HG03025 (cell line): ENCODE measurements around the gene CLCN1.
A peak's percentile ranks its signal among the peaks of the same experiment; 100 is the strongest.
"Not testable (repeated sequence)": the region's sequence is repeated elsewhere in the genome, so short reads cannot be mapped to it uniquely, and the experiment has no call there.

Experiments
- ATAC-seq: cut with Tn5 transposase; IDR thresholded peaks from one replicate; pipeline ENCODE4 v1.9.1; 2021; ENCODE audit warnings: mild to moderate bottlenecking, moderate library complexity; ENCODE audit not compliant: unreplicated experiment, low FRiP score

Gene CLCN1

DNA sequence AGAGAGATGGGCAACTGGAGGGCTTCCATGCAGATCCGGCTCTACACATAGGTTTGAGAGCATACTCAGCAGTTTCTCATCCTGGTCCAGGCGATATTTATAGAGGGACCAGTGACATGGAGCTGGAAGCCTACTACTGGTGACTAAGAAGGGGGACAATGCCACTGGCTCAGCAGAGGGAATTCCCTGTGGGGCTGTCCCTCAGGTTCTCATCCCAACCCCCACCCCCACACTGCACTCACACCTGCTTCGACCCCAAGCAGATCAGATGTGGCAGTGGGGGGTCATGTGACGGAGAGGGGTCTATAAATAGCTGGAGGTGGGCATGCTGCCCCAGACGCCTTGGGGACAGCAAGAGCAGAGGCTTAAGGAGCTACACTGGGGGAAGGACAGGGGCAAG is at the start of gene CLCN1:
TSS of gene CLCN1 (plus strand) at position 336 of the 400 bp plus-strand sequence. CDS start 102 bp downstream, outside the sequence.
- no peak for ATAC-seq

DNA sequence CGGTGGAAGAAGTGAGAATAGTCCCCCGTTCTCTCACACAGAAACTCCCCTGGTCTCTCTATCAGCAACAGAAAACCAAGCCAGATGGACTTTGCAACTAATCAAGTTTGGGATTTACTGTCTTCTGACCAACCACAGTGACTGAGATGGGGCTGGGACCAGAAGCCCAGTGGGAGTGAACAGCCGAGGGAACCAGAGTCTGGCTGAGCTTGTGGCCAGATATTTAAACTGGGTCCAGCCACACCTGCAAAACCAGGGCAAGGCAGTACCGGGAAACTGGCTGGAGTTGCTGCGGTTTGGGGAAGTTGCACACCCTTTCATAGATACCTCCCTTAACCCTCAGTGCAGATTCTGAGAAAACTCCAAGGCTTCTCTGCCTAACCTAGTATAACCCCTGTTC is 46.7 kb upstream of the CLCN1 start:
- no peak for ATAC-seq

DNA sequence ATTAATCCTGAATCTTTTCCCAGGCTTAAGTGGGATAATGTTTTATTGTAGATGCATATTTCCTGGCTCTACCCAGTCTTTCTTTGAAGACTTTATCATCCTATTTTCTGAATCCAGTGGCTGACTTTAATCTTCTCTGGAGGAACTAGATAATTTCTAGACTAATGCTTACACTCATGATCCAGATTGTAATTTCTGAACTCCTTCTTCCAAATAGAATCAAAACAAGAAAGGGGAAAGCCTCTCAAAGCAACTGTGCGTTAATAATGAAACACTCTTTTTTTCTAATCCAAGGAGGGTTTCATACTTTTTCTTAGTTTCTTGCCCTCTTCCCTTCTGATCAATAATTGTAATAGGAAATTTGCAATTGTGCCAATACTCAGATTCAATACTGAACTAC is 44.7 kb upstream of the CLCN1 start:
- no peak for ATAC-seq

DNA sequence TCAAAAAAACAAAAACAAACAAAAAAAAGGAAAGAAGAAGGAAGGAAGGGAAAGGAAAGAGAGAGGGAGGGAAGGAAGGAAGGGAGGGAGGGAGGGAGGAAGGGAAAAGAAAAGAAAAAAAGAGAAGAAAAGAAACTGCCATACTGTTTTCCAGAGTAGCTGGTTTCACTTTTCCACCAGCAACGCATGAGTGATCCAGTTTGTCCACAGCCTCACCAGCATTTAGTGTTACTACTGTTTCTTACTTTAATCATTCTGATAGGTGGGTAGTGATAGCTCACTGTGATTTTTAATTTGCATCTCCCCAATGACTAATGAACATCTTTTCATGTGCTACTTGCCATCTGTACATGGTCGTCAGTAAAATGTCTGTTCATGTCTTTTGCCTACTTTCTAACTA is 43.0 kb upstream of the CLCN1 start:
- ATAC-seq: no peak

DNA sequence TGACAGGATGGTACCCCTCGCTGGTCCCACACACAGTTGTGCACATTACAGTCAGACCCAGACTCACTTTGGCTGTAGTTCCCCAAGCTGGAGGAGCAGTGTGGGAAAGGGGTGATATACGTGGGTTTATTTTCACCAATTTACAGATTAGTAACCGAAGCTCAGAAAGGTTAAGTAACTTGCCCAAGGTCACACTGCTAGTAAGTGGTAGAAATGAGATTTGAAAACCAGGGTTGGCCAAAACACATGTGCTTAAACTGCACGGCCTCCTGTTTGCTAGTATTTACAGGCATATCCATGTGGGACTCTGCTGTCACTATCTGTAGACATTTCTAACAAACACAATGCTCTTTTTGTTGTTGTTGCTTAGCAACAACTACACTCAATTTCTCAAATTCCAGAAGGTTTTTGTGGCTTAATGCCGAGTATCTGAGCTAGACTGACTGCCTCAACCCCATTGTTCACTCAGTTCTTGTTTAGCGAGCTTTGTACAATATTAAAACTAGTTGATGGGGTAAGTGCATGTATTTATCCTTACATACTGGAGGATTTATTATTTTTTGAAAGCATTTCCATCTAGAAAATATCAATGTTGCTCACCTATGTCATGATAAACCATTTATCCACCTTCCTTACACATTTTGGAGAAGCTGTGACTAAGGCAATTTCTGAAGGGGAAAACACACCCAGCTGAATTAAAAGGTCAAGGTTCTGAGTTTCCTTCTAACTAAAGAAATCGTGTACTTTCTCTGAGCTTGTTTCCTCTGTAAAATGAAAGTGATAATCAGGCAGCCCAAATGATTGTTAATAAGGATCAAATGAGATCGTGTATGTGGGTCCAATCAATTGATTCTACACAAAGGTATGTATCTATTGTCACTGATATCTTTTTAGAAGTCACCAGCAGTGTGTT is 36.5 kb upstream of the CLCN1 start:
- ATAC-seq: no peak

DNA sequence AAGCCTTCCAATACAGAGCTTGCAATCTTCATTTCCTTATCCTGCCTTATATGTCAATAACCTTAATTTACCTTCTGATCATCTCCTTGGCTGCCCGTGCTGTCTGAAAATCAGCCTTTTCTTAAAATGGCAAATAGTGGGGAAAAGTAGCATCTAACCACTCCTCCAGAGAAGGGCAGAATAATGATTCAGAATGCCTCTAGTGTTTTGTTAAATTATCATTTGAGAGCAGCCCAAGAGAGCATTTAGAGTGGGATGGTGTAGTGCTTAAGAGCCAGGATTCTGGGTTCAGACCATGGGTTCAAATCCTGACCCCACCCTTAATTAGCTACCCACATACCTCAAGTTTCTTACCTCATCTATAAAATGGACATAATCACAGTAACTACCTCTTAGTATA is 35.8 kb upstream of the CLCN1 start:
- no peak for ATAC-seq

DNA sequence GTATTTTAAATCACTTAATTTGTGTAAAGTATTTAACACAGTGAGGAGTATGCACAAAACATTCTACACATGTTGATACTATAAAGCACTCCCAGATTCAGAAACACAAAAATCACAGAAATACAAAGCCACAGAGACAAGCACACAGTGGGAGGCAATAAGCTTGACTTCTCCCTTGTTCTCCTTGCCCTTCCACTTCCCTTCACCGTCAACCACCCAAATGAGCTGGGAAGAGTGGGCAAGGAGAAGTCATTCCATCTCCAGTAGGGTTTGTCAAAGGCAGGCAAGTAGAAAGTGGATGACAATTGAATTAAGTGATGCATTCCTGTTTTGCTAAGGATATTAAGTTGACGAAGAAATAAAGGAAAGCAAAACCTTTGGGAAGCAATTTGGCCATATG is 35.3 kb upstream of the CLCN1 start:
- no peak for ATAC-seq

DNA sequence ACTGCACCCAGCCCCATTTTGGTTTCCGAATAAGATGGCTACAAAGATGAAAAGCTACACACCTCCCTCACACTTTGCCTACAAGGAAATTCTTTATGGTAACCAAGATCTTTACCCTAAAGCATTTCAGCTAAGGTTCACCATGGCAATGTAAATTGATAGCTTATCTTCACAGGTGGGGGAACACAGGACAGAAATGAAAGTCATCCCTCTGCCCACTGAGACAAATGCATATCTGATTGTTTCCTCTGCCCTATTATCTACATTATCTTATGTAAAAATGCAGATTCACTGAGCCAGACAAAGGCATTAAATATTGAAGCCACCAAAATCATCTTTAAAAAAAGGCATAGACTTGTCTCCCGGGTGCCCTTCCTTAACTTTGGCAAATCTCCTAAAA is 34.4 kb upstream of the CLCN1 start:
- no peak for ATAC-seq

DNA sequence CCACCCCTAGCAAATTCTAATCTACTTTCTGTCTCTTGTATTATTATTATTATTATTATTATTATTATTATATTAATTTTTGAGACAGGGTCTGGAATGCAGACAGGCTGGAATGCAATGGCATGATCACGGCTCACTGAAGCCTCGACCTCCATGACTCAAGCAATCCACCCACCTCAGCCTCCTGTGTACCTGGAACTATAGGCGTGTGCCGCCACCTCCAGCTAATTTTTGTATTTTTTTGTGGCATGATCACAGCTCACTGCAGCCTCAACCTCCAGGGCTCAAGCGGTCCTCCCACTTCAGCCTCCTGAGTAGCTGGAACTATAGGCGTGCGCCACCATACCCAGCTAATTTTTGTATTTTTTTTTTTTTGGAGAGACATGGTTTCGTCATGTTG is 33.8 kb upstream of the CLCN1 start:
- ATAC-seq: no peak

DNA sequence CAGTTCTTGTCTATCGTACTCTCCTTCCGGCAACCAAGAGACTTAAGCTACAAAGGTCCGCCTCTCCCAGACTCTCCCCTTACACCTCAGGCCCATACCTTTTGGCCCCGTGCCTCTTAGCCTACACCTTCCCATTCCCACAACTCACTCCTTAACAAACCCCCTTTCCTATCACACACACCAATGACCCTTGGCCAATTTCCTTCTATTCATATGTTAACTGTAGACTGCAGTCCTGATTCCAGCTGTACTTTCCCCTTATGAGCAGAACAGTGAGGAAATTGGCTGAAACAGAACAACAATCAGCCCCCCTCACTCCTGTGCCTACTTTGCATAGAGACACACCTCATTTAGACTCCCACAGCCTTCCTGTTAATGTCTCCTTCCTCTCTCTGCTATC is 32.5 kb upstream of the CLCN1 start:
- no peak for ATAC-seq

DNA sequence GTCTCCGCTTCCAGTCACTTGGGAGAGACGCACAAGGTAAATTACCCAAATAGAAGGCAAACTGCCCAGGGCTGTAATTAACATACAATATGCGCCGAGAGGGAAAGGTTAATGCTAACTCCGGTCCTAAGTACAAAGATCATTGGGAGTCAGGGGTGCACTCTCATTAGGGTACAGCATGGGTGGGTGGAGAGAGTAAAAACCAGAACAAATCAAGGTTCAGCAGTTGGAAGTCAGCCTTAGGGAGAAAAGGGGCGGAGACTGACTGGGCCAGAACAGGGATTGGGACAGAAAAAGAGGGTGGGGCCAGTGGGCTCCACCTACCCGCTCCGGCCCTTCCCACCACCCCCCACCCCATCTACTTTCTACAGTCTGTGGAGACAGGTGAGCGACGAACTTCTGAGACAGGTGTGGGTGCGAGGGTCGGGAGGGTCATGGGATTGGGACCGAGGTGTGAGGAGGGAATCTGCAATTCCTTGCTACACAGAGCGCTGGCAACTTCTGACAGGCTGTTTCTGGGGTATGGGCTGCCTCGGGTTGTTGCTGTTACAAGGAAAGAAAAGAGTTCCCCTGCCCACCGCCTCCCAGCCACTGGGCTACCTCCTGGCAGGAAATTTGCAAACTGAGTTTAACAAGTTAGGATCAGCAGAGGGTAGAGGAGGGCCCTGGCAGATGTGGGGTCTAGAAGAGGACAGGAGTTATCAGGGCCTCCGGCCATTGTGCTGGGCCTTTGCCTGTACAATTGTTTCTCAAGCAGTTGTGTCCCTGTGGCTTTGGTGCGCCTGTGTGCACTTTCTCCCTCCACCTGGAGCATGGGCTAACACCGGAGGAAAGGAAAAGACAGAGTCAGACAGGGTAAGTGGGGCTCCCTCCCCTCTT is 31.1 kb upstream of the CLCN1 start, which contains the start of gene TMEM139:
TSS of gene TMEM139 (plus strand) at position 368 of the 879 bp plus-strand sequence. CDS start 1,000 bp downstream, outside the sequence.
- no peak for ATAC-seq

DNA sequence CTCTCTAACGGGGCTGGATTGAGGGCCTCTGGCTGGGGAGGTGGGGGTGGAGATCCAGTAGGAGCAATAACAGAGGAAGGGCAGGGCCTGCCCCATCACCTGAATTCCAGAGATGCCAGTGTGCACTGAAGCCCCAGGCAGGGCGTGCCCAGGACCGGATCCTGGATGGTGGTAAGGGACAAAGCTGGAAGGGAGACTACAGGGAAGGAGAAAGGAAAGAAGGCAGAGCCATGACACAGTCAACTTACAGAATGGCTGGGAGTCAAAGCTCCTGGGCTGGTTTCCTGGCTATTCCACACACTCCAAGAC is 30.5 kb upstream of the CLCN1 start:
- ATAC-seq: no peak

DNA sequence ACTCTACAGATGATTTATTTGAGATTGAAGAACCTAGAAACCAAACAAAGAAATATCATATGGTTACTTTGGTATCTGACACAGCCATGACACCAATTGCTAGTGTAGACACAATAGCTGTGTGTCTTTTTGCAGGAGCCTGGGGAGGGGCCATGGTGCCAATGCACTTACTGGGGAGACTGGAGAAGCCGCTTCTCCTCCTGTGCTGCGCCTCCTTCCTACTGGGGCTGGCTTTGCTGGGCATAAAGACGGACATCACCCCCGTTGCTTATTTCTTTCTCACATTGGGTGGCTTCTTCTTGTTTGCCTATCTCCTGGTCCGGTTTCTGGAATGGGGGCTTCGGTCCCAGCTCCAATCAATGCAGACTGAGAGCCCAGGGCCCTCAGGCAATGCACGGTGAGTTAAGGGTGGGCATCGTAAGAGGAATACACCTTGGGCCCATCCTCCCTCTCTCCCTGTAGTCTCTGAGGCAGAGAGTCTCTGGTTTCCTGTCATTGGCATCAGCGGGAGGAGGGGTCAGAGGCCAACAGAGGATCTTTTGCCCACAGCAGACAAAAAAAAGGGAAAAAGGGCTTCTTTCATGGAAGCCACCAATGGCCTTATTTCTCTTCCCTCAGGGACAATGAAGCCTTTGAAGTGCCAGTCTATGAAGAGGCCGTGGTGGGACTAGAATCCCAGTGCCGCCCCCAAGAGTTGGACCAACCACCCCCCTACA is 29.9 kb upstream of the CLCN1 start:
- no peak for ATAC-seq

DNA sequence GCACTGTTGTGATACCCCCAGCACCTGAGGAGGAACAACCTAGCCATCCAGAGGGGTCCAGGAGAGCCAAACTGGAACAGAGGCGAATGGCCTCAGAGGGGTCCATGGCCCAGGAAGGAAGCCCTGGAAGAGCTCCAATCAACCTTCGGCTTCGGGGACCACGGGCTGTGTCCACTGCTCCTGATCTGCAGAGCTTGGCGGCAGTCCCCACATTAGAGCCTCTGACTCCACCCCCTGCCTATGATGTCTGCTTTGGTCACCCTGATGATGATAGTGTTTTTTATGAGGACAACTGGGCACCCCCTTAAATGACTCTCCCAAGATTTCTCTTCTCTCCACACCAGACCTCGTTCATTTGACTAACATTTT is 29.4 kb upstream of the CLCN1 start:
- ATAC-seq: no peak

DNA sequence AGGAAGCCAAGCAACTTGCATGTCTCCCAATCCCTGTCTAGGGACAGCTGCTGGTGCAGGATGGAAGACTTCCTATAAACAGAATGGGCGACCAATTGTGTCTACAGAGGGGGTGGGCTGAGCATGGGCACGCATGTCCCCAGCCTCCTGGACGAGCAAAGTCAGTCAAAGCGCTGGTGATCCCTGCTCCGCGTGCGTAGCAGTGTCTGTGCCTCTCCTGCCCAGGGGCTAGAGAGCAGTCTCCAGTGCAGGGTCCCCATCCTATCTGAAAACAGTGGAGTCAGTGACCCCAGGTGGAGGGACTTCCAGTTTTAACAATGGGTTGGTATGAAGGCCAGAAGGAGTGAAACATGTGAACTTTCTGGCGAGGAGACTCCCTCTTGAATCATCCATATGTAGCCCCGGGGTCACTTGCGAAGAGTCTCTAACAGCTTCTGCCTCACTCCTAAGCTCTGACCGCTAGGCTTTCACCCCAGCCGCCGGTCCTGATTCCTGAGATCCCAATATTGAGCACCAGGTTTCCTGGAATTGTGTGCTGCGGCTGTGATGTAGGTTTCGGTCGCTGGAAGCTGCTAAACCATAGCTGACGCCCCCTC is 28.5 kb upstream of the CLCN1 start:
- ATAC-seq: no peak

DNA sequence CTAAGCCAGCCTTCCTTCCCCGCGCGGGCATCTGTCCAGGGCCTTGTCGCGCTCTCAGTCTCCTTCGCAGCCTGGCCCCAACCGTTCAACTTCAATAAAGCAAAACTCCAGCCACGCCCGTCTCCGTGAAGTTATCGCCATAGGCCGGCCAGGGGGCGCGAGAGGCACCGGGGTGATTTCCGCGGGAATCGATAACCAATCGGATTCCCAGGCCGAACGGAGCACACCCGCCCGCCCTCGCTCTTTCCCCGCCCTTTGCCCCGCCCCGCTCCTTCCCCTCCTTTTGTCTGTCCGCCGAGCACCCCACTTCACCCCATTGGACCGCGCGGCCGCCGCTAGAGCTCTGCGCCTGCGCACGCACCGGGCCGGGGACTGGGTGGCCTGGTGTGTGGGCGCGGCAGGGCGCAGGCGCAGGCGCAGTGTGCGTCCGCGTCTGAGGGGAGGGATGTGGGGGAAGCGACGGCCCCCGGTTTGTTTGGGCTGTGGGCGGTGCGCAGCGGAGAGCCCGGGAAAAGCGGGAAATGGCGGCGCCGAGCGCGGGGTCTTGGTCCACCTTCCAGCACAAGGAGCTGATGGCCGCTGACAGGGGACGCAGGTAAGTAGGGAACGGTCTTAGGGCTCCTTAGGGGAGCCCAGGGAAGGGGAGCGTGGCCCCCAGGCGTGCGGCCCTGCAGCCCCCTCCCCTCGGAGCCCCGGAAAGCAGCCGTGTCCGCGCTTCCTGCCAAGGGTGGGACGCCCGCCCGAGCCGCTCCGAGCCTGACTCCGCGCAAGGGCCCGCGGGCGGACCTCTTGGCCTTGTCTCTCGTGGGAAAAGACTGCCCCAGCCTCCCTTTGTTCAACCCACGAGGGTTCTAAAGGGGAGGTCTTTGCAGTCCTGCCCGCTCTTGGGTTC is 27.7 kb upstream of the CLCN1 start, which contains the start of gene CASP2:
TSS of gene CASP2 (plus strand) at position 417 of the 892 bp plus-strand sequence. CDS start at position 522, 105 bp downstream.
- peak; percentile 89 for ATAC-seq

DNA sequence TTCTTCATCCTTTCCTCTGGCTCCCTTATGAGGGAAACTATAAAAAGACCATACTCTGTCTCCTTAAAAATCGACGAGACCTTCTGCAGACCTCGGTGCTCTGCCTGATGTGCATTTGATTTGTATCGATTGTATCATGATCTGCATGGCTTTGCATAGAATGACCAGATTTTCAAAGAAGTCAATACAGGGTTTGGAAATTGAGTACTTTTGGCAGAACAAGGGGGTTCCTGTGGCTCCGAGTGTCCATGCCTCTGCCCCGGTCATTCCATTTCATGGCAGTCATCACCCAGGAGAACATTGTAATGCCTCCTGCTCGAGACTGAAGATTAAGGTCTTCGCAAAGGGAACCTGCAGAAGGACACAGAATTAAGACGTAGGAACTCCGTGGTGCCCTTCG is 27.1 kb upstream of the CLCN1 start:
- no peak for ATAC-seq

DNA sequence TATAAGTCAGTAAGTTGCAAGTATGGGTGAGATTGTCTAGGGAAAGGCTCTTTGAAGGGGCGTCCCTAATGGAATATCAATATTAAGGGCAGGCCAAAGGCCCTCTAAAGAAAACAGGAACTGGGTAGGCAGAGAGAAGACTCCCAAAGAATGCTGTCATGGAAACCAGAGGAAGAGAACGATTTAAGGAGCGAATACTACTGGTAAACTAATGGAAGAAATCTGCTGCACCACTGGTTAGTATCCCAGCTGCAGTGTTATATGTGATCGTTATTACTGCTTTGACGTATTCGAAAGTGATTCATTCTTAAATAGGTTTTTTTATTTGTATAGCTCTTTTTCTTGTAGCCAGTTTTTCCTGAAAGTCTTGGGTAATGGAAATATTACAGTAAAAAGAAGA is 26.5 kb upstream of the CLCN1 start:
- no peak for ATAC-seq

DNA sequence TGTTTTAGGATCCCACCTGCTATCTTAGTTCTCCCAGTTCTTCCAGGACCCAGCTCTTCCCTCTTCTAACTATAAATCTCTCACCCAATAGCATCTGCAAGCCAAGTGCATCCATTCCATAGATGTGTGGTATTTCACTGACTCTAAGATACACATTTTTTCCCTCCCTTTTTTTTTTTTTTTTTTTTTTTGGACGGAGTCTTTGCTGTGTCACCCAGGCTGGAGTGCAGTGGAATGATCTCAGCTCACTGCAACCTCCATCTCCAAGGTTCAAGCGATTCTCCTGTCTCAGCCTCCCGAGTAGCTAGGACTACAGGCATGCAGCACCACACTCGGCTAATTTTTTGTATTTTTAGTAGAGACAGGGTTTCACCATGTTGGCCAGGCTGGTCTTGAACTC is 26.0 kb upstream of the CLCN1 start:
- ATAC-seq: not testable (repeated sequence)
